OCI-LY1 (cell line): ENCODE results near the gene KRTAP20-1.

ENCODE experiments used
- H2AFZ ChIP-seq: fragments of 200-600 bp; sonication (generic), shearing (Covaris generic); 2 replicates; pipeline ENCODE4 v1.6.0; 2014; ENCODE audit warnings: antibody characterized with exemption, mild to moderate bottlenecking, low read length
- H3F3A ChIP-seq: fragments of 200-600 bp; sonication (generic), shearing (Covaris generic); 2 replicates; pipeline ENCODE4 v1.6.0; 2014; ENCODE audit warnings: mild to moderate bottlenecking, antibody characterized with exemption, low read length, moderate library complexity; ENCODE audit not compliant: insufficient read depth
- H3K27ac ChIP-seq: fragments of 200-600 bp; sonication (generic); 2 replicates; pipeline ENCODE4 v1.5.1; 2014; ENCODE audit warnings: low read length, mixed run types, mild to moderate bottlenecking, low read depth; ENCODE audit not compliant: poor library complexity, severe bottlenecking
- H3K27me3 ChIP-seq: fragments of 200-600 bp; sonication (generic); 2 replicates; pipeline ENCODE4 v1.6.0; 2014; ENCODE audit warnings: antibody characterized with exemption, mild to moderate bottlenecking, low read length, moderate library complexity; ENCODE audit not compliant: insufficient read depth
- H3K36me3 ChIP-seq: fragments of 200-600 bp; sonication (generic); 2 replicates; pipeline ENCODE4 v1.6.1; 2014; ENCODE audit warnings: mild to moderate bottlenecking, antibody characterized with exemption, low read length, moderate library complexity, mixed read lengths; ENCODE audit not compliant: insufficient read depth
- H3K4me1 ChIP-seq: fragments of 200-600 bp; sonication (generic); 2 replicates; pipeline ENCODE4 v1.5.1; 2014; ENCODE audit warnings: mild to moderate bottlenecking, low read length, moderate library complexity; ENCODE audit not compliant: insufficient read depth, severe bottlenecking
- H3K4me2 ChIP-seq: fragments of 200-600 bp; sonication (generic), shearing (Covaris generic); 2 replicates; pipeline ENCODE4 v1.6.1; 2014; ENCODE audit warnings: low read length
- H3K4me3 ChIP-seq: fragments of 200-600 bp; sonication (generic); 2 replicates; pipeline ENCODE4 v1.5.1; 2014; ENCODE audit warnings: low read length, low read depth, mild to moderate bottlenecking, mixed read lengths; ENCODE audit not compliant: poor library complexity, severe bottlenecking
- H3K79me2 ChIP-seq: fragments of 200-600 bp; shearing (Covaris generic); 2 replicates; pipeline ENCODE4 v1.6.1; 2016; ENCODE audit warnings: mixed run types, low read length, mixed read lengths; ENCODE audit not compliant: insufficient read depth
- H3K9ac ChIP-seq: fragments of 200-600 bp; sonication (generic), shearing (Covaris generic); 2 replicates; pipeline ENCODE4 v1.6.1; 2014; ENCODE audit warnings: mild to moderate bottlenecking, low read length, mixed read lengths
- H3K9me2 ChIP-seq: fragments of 200-600 bp; sonication (generic), shearing (Covaris generic); 2 replicates; pipeline ENCODE4 v1.6.1; 2014; ENCODE audit warnings: low read depth, mild to moderate bottlenecking, low read length, mixed read lengths
- H3K9me3 ChIP-seq: fragments of 200-600 bp; shearing (Covaris generic); 2 replicates; pipeline ENCODE4 v1.6.1; 2014; ENCODE audit warnings: low read length, mixed read lengths
- H4K20me1 ChIP-seq: fragments of 200-600 bp; sonication (generic), shearing (Covaris generic); 2 replicates; pipeline ENCODE4 v1.6.0; 2016; ENCODE audit warnings: mild to moderate bottlenecking, low read length; ENCODE audit not compliant: insufficient read depth
- CTCF ChIP-seq: fragments of 200-600 bp; sonication (generic), shearing (Covaris generic); IDR thresholded peaks from 2 replicates; pipeline ENCODE4 v1.5.1; 2017; ENCODE audit warnings: mild to moderate bottlenecking, antibody characterized with exemption, low read length, moderate library complexity, mixed read lengths
- EZH2 ChIP-seq: fragments of 200-600 bp; sonication (generic), shearing (Covaris generic); IDR thresholded peaks from 2 replicates; pipeline ENCODE4 v1.8.0; 2017; ENCODE audit warnings: borderline replicate concordance, mixed run types, mild to moderate bottlenecking, antibody characterized with exemption, low read length, moderate library complexity, mixed read lengths

KRTAP20-1 gene

DNA sequence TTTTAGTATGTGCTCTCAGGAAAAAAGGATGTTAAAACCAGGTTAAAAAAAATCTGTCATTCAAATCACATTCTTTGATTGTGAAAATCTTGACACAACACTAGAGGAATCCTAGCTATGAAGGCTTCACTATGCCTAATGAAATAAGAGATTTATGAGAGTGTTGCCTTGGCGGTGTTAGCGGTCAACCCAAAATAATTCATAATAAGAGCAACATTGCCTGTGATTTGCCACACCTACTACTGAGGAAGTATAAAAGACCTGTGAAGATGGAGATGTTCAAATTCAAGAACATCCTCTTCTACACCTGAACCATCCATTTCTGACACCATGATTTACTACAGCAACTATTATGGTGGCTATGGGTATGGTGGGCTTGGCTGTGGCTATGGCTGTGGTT is at the start of gene KRTAP20-1:
KRTAP20-1 (plus strand) TSS at position 301 of the 400 bp plus-strand sequence; CDS start at position 331, 30 bp downstream.
- no peaks in the 10 kb centered on the region for H3K36me3 ChIP-seq
- no peaks in the 10 kb centered on the region for H3K9me2 ChIP-seq
- H2AFZ ChIP-seq, result no peak within 1 kb of the TSS
- H3K9ac ChIP-seq, result no peak within 1 kb of the TSS
- no peak within 1 kb of the TSS for H3K27ac ChIP-seq
- H3K9me3 ChIP-seq, result no peaks in the 10 kb centered on the region
- H3K4me3 ChIP-seq, result no peak within 1 kb of the TSS
- no peaks in the 10 kb centered on the region for H4K20me1 ChIP-seq
- TF ChIP-seq CTCF (no peak), EZH2 (no peak)
- no peaks in the 10 kb centered on the region for H3K79me2 ChIP-seq
- no peaks in the 10 kb centered on the region for H3K27me3 ChIP-seq
- no peak within 1 kb of the TSS for H3K4me2 ChIP-seq
- no peaks in the 10 kb centered on the region for H3F3A ChIP-seq
- no peaks in the 10 kb centered on the region for H3K4me1 ChIP-seq

GRCh38 chr21:30567617-30568016 is 48.6 kb upstream of the KRTAP20-1 start:
- Histone ChIP-seq H4K20me1 (no peaks in the 10 kb centered on the region), H3K27ac (no peak overlapping the region), H3K9me2 (no peaks in the 10 kb centered on the region), H3K4me1 (no peaks in the 10 kb centered on the region), H3K36me3 (no peaks in the 10 kb centered on the region), H3K9me3 (no peaks in the 10 kb centered on the region), H3K4me2 (no peak overlapping the region), H3F3A (no peaks in the 10 kb centered on the region), H3K27me3 (no peaks in the 10 kb centered on the region), H3K9ac (no peak overlapping the region), H3K79me2 (no peaks in the 10 kb centered on the region), H3K4me3 (no peak overlapping the region), H2AFZ (no peak overlapping the region)
- TF ChIP-seq EZH2, result no peak
- no peak for TF ChIP-seq CTCF

DNA sequence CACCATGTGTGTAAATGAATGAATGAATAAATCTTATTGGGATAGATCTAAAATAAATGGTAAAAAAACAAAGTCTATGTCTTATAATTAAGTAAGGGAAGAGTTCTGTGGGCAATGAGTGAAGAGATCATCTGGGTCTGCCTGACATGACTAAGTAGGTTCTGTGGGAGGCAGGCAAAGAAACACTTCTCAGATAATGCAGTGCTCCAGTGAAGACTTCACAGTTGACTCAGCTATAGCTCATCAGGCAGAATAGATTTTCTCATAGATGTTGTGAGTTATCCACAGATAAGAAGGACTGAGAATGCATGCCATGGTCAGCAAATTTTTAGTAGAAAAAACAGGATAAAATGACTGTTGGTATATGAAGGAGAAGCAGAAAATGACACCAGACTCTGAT is 38.5 kb upstream of the KRTAP20-1 start:
- Histone ChIP-seq H3K27me3 (no peaks in the 10 kb centered on the region), H3K4me2 (no peak overlapping the region), H3K9ac (no peak overlapping the region), H3K36me3 (no peaks in the 10 kb centered on the region), H2AFZ (no peak overlapping the region), H3K9me3 (no peaks in the 10 kb centered on the region), H3K27ac (no peak overlapping the region), H3K4me1 (no peaks in the 10 kb centered on the region), H4K20me1 (no peaks in the 10 kb centered on the region), H3K9me2 (no peaks in the 10 kb centered on the region), H3K79me2 (no peaks in the 10 kb centered on the region), H3K4me3 (no peak overlapping the region), H3F3A (no peaks in the 10 kb centered on the region)
- no peak for TF ChIP-seq CTCF
- no peak for TF ChIP-seq EZH2
